H9 (cell line): Measurements from ENCODE around the gene SCD5. TPM values are rescaled to one million over a fixed set of nuclear protein-coding genes. Genes with fewer than 3 reads are reported as not detected.

Experiments
- DNase-seq: peaks from one replicate; pipeline ENCODE4 v3.0.0-alpha.2; 2017
- H2AFZ ChIP-seq: one replicate; pipeline ENCODE4 v1.6.1; 2013; ENCODE audit warnings: mild to moderate bottlenecking, low read length, control low read depth, moderate library complexity
- H2AK5ac ChIP-seq: 2 replicates; pipeline ENCODE4 v1.6.1; 2013; ENCODE audit warnings: low read length, control low read depth, mixed read lengths; ENCODE audit not compliant: insufficient read length
- H2BK120ac ChIP-seq: one replicate; pipeline ENCODE4 v1.6.1; 2013; ENCODE audit warnings: low read depth, mild to moderate bottlenecking, low read length, control low read depth, inconsistent platforms; ENCODE audit not compliant: poor library complexity, severe bottlenecking
- H2BK12ac ChIP-seq: 2 replicates; pipeline ENCODE4 v1.6.1; 2013; ENCODE audit warnings: low read length, control low read depth, mixed read lengths, low read depth; ENCODE audit not compliant: insufficient read length
- H2BK15ac ChIP-seq: 2 replicates; pipeline ENCODE4 v1.6.1; 2013; ENCODE audit warnings: low read depth, low read length, control low read depth
- H2BK20ac ChIP-seq: one replicate; pipeline ENCODE4 v1.6.1; 2013; ENCODE audit warnings: low read depth, mild to moderate bottlenecking, low read length, control low read depth, inconsistent platforms; ENCODE audit not compliant: poor library complexity, severe bottlenecking
- H2BK5ac ChIP-seq: 2 replicates; pipeline ENCODE4 v1.6.1; 2013; ENCODE audit warnings: low read length, control low read depth, mixed read lengths; ENCODE audit not compliant: insufficient read length
- H3K14ac ChIP-seq: 2 replicates; pipeline ENCODE4 v1.6.1; 2013; ENCODE audit warnings: low read length, control low read depth; ENCODE audit not compliant: insufficient read depth
- H3K18ac ChIP-seq: 2 replicates; pipeline ENCODE4 v1.6.1; 2013; ENCODE audit warnings: low read depth, mild to moderate bottlenecking, mixed read lengths, low read length, control low read depth; ENCODE audit not compliant: insufficient read length
- H3K23ac ChIP-seq: 2 replicates; pipeline ENCODE4 v1.6.1; 2013; ENCODE audit warnings: low read length, control low read depth, mixed read lengths, low read depth; ENCODE audit not compliant: insufficient read length
- H3K23me2 ChIP-seq: 2 replicates; pipeline ENCODE4 v1.6.1; 2013; ENCODE audit warnings: low read depth, mild to moderate bottlenecking, mixed read lengths, low read length, control low read depth; ENCODE audit not compliant: insufficient read length, poor library complexity, severe bottlenecking
- H3K27ac ChIP-seq: 2 replicates; pipeline ENCODE4 v1.5.1; 2013; ENCODE audit warnings: low read length, control low read depth, mixed read lengths, low read depth; ENCODE audit not compliant: insufficient read length
- H3K27me3 ChIP-seq: 2 replicates; pipeline ENCODE4 v1.6.1; 2013; ENCODE audit warnings: low read length, control low read depth, inconsistent platforms; ENCODE audit not compliant: insufficient read depth
- H3K4ac ChIP-seq: 2 replicates; pipeline ENCODE4 v1.6.1; 2013; ENCODE audit warnings: low read depth, mild to moderate bottlenecking, control low read depth, inconsistent platforms, low read length, moderate library complexity
- H3K4me1 ChIP-seq: 2 replicates; pipeline ENCODE4 v1.6.1; 2013; ENCODE audit warnings: low read length, control low read depth, inconsistent platforms; ENCODE audit not compliant: insufficient read depth
- H3K4me2 ChIP-seq: 2 replicates; pipeline ENCODE4 v1.6.1; 2013; ENCODE audit warnings: low read length, control low read depth, mixed read lengths; ENCODE audit not compliant: insufficient read length, insufficient read depth
- H3K56ac ChIP-seq: 2 replicates; pipeline ENCODE4 v1.6.1; 2013; ENCODE audit warnings: low read depth, mild to moderate bottlenecking, mixed read lengths, low read length, control low read depth; ENCODE audit not compliant: insufficient read length
- H3K79me1 ChIP-seq: 2 replicates; pipeline ENCODE4 v1.6.1; 2013; ENCODE audit warnings: low read depth, mild to moderate bottlenecking, moderate library complexity, low read length, control low read depth, inconsistent platforms; ENCODE audit not compliant: insufficient read depth, poor library complexity, severe bottlenecking
- H3K79me2 ChIP-seq: 2 replicates; pipeline ENCODE4 v1.6.1; 2013; ENCODE audit warnings: low read length, control low read depth, inconsistent platforms; ENCODE audit not compliant: insufficient read depth
- H3K9ac ChIP-seq: 2 replicates; pipeline ENCODE4 v1.6.1; 2013; ENCODE audit warnings: low read length, control low read depth, mixed read lengths; ENCODE audit not compliant: insufficient read length; ENCODE audit errors: extremely low read depth
- H3K9me3 ChIP-seq: one replicate; pipeline ENCODE4 v1.6.1; 2013; ENCODE audit warnings: low read depth, low read length, inconsistent platforms; ENCODE audit not compliant: control insufficient read depth
- H3T11ph ChIP-seq: one replicate; pipeline ENCODE4 v1.6.1; 2013; ENCODE audit warnings: mild to moderate bottlenecking, low read length, control low read depth, inconsistent platforms
- H4K20me1 ChIP-seq: one replicate; pipeline ENCODE4 v1.6.1; 2013; ENCODE audit not compliant: control insufficient read depth, insufficient read length, insufficient read depth
- H4K5ac ChIP-seq: 2 replicates; pipeline ENCODE4 v1.6.1; 2013; ENCODE audit warnings: low read depth, mild to moderate bottlenecking, mixed read lengths, low read length, control low read depth; ENCODE audit not compliant: insufficient read length
- H4K8ac ChIP-seq: replicated peaks from 2 replicates; pipeline ENCODE4 v1.6.1; 2013; ENCODE audit warnings: low read length, control low read depth, mixed read lengths, low read depth; ENCODE audit not compliant: insufficient read length
- H4K91ac ChIP-seq: 2 replicates; pipeline ENCODE4 v1.6.1; 2013; ENCODE audit warnings: low read depth, mild to moderate bottlenecking, moderate library complexity, mixed read lengths, low read length, control low read depth; ENCODE audit not compliant: insufficient read length
- H3K27ac Mint-ChIP-seq, 3 experiments: 2 replicates in 2 of 3; 3 replicates in 1 of 3; pipeline ENCODE4 v1.8.0; 2020 to 2021; ENCODE audit warnings: mixed read lengths in 3 of 3, mild to moderate bottlenecking in 1 of 3, moderate library complexity in 1 of 3
- H3K27me3 Mint-ChIP-seq: 2 replicates; pipeline ENCODE4 v1.8.0; 2021; ENCODE audit warnings: low read depth, mild to moderate bottlenecking, moderate library complexity, mixed read lengths
- H3K36me3 Mint-ChIP-seq, 3 experiments: 2 replicates in 2 of 3; 3 replicates in 1 of 3; pipeline ENCODE4 v1.8.0; 2020 to 2021; ENCODE audit warnings: low read depth in 3 of 3, mixed read lengths in 3 of 3; ENCODE audit not compliant: insufficient read depth in 1 of 3
- H3K4me1 Mint-ChIP-seq, 2 experiments: 2 replicates each; pipeline ENCODE4 v1.8.0; 2020; ENCODE audit warnings: mixed read lengths in 2 of 2
- H3K4me3 Mint-ChIP-seq, 2 experiments: 2 replicates in 1 of 2; 3 replicates in 1 of 2; pipeline ENCODE4 v1.8.0; 2020 to 2021; ENCODE audit warnings: mild to moderate bottlenecking in 2 of 2, mixed read lengths in 2 of 2, moderate library complexity in 1 of 2
- H3K9me3 Mint-ChIP-seq, 2 experiments: 2 replicates in 1 of 2; 3 replicates in 1 of 2; pipeline ENCODE4 v1.8.0; 2020; ENCODE audit warnings: mild to moderate bottlenecking in 2 of 2, mixed read lengths in 2 of 2, moderate library complexity in 1 of 2
- CTCF ChIP-seq: fragments of 200-600 bp; sonication (generic); conservative IDR thresholded peaks from 3 replicates; pipeline ENCODE4 v1.8.0; 2021; ENCODE audit warnings: antibody characterized with exemption, mild to moderate bottlenecking
- WGBS: extraction: QIAGEN DNeasy Blood & Tissue Kit; methylation state at CpG from one replicate; pipeline ENCODE4 v1.1.7; 2013; ENCODE audit warnings: missing lambda C conversion rate, low lambda C conversion rate, mixed read lengths; ENCODE audit not compliant: insufficient read length; ENCODE audit errors: extremely low coverage; 5-methylcytosine and 5-hydroxymethylcytosine counted together
- total RNA-seq: library from RNA; stranded (reverse); gene quantifications from 2 replicates; pipeline ENCODE4 v1.2.1, GENCODE V29; 2021

Gene SCD5
- total RNA-seq, 1 experiment from 2014 or later: 0.68 TPM

- no peak for DNase-seq
- WGBS: no CpG with 5 or more reads among the region's 6 CpGs
- no peak overlapping the region for H3K4me2 ChIP-seq
These were observed 44.0 kb downstream of the SCD5 start for GRCh38 chr4:82754513-82755165.

More at GRCh38 chr4:82754513-82755165, 44.0 kb downstream of the SCD5 start:
- no peaks in the 10 kb centered on the region for H4K20me1 ChIP-seq
- no peak overlapping the region for H4K8ac ChIP-seq
- no peaks in the 10 kb centered on the region for H3K27me3 ChIP-seq
- H2BK120ac ChIP-seq: no peak overlapping the region
- H4K5ac ChIP-seq: no peak overlapping the region
- H3K9me3 ChIP-seq: no peaks in the 10 kb centered on the region
- no peak overlapping the region for H2AFZ ChIP-seq
- H3T11ph ChIP-seq: no peak overlapping the region
- no peak overlapping the region for H3K56ac ChIP-seq
- Mint-ChIP-seq H3K27me3 (peaks cover 43% of the 10 kb centered on the region), H3K27ac (no peak overlapping the region; a peak in 1 of 7 replicates), H3K36me3 (no peaks in the 10 kb centered on the region), H3K4me1 (peaks cover 0 to 10% of the 10 kb centered on the region in 2 experiments; a peak in 2 of 4 replicates), H3K9me3 (no peaks in the 10 kb centered on the region), H3K4me3 (no peak overlapping the region)
- TF ChIP-seq CTCF: no peak
- no peak overlapping the region for H3K27ac ChIP-seq
- H3K79me2 ChIP-seq: no peaks in the 10 kb centered on the region
- no peak overlapping the region for H4K91ac ChIP-seq
- no peak overlapping the region for H2BK20ac ChIP-seq
- no peak overlapping the region for H2BK5ac ChIP-seq
- no peak overlapping the region for H2AK5ac ChIP-seq
- no peak overlapping the region for H2BK15ac ChIP-seq
- no peak overlapping the region for H3K23ac ChIP-seq
- no peaks in the 10 kb centered on the region for H3K23me2 ChIP-seq
- no peaks in the 10 kb centered on the region for H3K4me1 ChIP-seq
- H3K4ac ChIP-seq: no peak overlapping the region
- H3K79me1 ChIP-seq: no peaks in the 10 kb centered on the region
- H3K18ac ChIP-seq: no peak overlapping the region
- H2BK12ac ChIP-seq: no peak overlapping the region
- no peak overlapping the region for H3K14ac ChIP-seq
- no peak overlapping the region for H3K9ac ChIP-seq
